GM21786 (cell line): ENCODE results near the gene TEKT5.
A peak's percentile ranks its signal among the peaks of the same experiment; 100 is the strongest.
"Not testable (repeated sequence)": the region's sequence is repeated elsewhere in the genome, so short reads cannot be mapped to it uniquely, and the experiment has no call there.

Experiments used
- ATAC-seq: cut with Tn5 transposase; IDR thresholded peaks from one replicate; pipeline ENCODE4 v1.9.1; 2021; ENCODE audit not compliant: unreplicated experiment

TEKT5 gene

DNA sequence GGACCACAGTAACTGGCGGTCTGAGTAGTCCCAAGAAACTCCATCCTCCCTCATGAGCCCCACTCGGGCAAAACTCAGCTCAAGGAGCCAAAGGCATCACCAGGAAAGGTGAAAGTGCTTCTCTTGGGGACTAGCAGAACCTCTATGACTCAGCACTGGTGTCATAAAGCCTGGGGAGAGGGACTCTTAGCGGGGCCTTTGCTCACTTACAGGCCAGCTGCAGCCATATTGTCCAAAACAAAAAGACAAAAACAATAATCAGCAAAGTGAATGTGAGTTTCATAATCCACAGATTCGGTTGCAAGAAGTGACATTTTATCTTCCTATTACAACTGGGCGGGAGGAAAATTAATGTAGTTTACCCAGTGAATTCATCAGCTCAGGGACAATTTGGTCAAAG lies at the start of gene TEKT5:
TSS of gene TEKT5 (minus strand) at position 101 of the 400 bp plus-strand sequence. CDS start at position 44, 57 bp downstream.
- ATAC-seq: no peak

DNA sequence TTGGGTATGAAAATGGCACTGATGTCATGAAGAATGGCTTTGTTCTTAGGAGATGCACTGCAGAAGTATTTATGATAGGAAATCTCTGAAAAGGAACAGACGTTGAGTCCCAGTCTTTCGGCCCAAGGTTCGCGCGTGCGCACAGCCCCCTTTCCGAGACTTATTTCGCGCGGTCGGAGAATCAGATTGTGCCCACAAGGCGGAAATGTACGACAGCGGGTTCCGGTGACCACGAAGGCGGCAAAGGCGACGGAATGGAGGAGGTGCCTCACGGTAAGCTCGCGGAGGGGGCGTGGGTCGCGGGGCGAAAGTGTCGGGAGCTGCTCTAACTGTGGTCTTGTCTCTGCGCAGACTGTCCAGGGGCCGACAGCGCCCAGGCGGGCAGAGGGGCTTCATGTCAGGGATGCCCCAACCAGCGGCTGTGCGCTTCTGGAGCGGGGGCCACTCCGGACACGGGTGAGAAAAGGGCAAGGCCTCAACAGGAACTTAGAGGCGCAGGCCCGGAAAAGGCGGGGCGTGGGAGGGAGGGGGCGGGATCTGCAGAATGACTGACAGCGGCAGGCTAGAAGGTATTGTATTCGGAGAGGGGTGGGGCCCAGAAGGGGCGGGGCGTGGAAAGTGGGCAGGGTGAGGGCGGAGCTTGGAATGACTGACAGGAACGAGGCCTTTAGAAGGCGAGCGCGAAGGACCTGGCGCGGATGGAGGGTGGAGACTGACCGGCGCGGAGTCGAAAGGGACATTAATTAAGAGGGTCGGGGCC lies 49.1 kb upstream of the TEKT5 start, which contains the start of gene NUBP1:
TSS of gene NUBP1 (plus strand) at position 233 of the 760 bp plus-strand sequence. CDS start at position 255, 22 bp downstream.
- peak; percentile 72 for ATAC-seq

DNA sequence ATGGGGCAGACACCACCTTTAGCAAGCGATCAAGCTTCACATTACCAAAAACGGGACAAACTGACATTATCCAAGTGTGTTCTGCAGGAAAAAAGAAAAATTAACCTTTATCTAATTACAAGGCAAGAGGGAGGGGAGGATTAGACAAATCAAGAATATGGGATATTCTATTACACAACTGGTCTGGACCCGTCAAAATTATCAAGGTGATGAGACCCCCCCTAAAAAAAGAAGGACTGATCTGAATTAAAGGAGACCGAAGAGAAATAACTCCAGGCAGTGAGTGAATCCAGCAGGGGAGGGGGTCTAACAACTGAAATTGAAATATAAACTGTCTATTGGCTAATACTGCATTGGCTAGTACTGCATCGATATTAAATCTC lies 48.5 kb upstream of the TEKT5 start:
- ATAC-seq: no peak

DNA sequence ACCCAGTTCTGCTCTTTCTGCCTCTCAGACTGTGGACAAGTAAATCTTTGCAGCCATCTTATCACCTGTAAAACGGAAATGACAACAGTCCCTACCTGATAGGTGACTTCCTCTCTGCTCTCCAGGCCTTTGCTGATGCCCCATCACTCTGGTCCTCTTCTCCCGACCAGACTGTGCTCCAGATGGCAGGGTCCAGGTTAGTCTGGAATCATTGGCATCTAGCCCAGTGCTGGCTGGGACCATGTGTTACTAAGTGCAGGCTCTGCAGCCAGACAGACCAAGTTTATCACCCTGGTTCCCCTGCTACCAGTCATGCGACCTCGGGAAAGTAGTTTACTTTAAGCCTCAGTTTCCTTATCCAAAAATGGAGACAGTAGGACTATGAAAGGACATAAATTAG lies 47.1 kb upstream of the TEKT5 start:
- no peak for ATAC-seq

DNA sequence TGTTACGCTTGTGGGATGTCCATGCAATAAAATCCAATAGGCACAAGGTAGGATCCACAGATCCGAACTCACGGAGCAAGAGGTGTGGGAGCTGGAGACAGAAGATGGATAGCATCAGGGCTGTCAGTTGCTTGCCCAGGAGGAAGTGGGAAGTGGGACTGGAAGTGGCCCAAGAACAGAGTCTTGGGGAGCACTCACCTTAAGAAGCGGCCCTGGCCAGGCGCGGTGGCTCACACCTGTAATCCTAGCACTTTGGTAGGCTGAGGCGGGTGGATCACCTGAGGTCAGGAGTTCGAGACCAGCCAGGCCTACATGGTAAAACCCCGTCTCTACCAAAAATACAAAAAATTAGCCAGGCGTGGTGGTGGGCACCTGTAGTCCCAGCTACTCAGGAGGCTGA lies 46.5 kb upstream of the TEKT5 start:
- ATAC-seq: not testable (repeated sequence)

DNA sequence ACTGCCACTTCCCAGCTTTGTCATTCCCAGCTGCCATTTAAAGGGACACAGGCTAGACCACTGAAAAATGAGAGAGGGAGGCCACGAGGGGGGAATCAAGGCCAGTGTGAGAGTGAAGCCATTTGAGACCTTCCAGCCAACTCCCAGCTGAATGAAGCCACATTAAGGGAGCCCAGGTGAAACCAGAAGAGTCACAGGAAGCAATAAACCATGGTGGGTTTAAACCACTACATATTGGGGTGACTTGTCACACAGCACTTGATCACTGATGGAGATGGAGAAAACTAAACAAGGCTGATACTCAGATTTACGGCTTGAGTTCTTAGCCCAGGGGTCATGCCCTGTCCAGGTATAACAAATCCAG lies 46.1 kb upstream of the TEKT5 start:
- ATAC-seq: no peak

DNA sequence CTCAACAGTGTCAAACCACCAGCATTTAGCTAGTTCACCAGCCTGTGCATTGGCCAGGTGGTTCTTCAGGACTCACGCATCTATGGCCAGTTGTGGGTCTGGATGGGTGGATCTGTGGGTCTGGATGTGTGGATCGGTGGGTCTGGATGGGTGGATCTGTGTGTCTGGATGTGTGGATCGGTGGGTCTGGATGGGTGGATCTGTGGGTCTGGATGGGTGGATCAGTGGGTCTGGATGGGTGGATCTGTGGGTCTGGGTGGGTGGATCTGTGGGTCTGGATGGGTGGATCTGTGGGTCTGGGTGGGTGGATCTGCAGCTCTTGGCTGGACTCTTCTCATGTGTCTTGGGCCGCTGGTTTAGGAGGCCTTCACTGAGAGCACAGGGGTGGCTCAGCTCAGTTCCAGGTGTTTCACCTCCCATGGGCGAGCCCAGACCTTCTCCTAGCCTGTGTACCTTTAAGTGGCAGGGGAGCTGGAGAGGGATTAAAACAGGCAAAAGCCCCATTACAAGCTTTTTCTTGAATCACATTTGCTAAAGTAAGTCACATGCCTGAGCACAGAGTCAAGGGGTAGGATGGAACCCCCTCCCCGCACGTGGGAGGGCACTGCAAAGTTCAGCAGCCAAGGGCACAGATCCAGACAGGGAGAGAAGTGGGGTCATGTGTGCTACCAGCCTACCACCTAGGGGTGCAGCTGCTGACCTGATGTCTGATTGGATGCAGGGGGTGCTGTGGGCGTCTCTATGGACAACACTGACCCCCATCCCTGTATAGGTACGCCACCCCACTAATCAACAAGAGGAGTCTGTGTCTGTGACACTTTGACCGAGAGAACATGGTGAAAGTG lies 45.5 kb upstream of the TEKT5 start:
- no peak for ATAC-seq

DNA sequence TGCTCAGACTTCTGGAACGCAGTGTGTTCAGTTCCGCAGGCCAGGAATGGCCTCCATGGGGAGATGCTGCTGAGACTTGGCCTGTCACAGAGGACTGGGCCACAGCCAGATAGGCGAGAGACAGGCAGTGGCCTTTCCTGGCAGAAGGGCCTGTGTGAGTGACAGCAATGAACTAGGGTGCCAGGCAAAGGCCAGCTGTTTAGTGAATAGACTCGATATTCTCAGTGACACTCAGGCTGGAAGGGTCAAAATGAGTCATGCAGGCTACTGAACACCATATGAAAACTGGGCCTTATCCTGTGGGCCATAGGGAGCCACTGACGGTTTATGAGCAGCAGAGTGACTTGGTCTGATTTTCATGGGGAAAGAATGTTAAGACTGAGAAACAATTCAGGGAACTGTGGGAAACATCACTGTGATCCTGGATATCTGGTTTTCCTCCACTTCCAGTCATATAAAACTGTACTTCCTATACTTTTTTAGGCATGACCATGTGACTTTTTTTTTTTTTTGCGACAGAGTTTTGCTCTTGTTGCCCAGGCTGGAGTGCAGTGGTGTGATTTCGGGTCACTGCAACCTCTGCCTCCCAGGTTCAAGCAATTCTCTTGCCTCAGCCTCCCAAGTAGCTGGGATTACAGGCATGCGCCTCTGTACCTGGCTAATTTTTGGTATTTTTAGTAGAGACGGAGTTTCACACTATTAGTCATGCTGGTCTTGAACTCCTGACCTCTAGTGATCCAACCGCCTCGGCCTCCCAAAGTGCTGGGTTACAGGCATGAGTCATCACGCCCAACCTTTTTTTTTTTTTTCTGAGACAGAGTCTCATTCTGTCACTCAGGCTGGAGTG lies 43.7 kb upstream of the TEKT5 start:
- ATAC-seq: peak; percentile 77

DNA sequence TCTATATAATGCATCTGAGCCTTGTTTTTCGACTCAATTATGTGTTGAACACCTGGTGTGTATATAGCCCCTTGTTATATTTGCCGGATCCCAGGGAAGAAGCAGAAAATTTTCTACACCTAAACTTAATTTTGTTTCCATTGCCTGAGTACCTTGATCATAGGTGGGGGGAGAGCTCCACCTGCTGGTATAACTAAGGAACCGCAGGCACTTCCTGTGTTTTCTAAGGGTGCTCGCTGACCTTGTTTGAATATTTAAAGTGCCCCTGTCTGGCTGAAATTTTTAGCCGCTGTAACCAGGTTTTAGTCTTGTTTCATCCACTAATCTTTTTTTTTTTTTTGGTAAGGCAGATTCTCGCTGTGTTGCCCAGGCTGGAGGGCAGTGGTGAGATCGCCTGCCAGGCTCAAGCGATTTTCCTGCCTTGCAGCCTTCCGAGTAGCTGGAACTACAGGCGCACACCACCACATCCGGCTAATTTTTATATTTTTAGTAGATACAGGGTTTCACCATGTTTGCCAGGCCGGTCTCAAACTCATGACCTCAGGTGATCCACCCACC lies 42.4 kb upstream of the TEKT5 start:
- ATAC-seq: no peak

DNA sequence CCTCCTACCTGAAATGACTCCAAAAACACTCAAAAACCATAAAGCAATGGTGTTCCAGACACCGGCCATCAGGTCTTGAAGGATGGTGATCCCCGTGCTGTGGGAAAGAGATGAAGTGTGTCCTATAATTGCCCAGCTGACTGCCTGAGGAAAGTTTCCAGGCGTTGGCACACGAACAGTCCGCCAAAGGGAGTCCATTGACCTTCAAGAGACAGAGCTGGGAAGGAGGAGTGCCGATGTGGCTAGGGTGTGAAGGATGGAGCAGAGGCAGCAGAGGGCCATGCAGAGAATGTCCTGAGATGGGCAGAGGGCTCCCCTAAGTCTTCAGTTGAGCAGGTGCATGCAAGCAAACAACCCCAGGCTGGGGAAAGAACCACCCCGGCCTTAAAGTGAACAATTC lies 37.1 kb upstream of the TEKT5 start:
- no peak for ATAC-seq

DNA sequence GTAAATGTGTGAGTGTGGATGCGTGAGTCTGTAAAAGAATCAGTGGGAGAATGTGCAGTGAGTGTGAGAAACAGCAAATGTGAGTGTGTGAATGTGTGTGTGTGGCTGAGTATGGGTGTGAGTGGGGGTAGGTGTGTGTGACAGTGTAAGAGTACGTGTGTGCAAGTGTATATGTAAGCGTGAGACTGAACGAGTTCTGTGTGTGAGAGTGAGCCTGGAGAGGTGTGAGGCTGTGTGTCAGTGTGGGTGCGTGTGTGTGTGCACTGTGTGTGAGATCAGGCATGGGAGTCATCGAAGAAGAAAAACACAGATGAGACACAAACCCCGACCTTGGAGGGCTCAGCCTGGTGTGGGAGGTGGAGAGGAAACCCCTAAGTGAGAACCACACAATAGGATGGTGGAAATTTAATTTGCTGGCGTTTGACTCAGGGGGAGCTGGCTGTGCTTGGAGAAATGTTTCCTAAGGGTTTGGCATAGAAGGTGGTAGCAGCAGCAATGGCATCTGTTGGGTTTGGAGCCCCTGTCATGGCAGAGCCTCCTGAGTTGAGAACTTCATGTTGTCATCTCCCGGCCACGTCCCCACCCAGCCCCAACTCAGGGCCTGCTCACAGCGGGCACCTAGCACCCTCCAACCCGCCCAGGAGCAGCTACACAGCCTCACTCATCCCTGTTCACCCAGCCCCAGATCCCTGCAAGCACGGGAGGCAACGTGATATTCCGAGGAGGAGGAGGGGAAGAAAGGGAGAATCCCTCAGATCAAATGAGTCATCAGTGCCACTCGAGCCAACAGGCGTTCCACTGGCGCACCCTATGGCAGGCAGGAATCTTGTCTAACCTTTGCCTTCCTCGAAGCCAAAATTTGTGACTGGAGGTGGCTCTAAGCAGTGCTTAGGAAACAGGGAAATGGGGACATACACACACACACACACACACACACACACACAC lies 34.6 kb upstream of the TEKT5 start:
- no peak for ATAC-seq

DNA sequence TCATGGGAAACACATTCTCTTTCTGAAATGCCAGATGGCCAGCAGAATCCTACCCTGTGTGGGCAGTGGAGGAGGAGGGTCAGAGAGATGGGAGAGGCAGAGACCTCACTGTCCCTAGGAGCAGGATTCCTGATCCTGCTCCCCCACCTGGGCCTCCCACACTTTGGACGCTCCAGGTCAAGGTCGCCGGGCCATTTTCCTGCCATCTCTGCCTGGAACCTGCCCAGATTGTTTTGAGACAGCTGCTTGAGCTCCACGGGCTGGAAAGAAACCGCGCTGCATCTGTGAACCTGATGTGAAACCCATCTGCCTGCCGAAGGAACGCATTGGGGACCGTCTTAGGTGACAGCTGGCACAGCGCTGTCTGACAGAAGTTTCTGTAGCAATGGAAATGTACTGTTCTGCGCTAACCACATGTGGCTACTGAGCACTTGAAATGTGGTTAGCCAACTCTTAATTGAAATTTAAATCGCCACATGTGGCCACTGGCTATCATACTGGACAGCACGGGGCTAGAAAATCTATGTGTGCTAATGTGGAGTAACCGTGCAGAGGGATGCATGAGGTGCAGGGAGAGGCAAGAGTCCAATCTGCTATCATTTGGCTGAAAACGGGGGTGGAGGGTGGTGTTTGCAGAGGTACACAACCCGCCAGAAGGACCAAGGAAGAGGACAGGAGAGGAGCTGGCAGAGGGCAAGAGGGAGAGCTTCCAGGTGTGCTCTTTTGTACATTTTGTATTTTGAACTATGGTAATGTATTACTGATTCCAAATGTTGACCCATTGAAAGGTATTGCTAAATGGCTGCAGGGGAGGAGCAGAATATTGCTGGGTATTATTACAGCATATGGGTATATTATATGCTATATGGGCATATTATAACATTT lies 33.5 kb upstream of the TEKT5 start:
- ATAC-seq: no peak

DNA sequence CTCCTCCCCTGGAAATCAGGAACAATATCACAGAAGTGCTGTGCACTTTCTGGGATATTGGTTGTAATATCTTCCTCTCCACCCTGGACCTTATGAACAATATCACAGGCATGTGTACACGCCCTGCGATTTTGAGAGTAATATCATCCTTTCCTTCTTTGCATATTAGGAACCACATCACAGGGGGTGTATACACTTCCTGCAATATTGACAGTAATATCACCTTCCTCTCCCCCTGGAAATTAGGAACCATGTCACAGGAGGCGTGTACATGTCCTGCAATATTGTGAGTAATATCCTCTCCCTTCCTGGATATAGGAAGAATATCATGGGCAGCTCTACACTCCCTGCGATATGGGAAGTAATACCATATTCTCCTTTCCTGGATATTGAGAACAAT lies 14.2 kb upstream of the TEKT5 start:
- no peak for ATAC-seq

DNA sequence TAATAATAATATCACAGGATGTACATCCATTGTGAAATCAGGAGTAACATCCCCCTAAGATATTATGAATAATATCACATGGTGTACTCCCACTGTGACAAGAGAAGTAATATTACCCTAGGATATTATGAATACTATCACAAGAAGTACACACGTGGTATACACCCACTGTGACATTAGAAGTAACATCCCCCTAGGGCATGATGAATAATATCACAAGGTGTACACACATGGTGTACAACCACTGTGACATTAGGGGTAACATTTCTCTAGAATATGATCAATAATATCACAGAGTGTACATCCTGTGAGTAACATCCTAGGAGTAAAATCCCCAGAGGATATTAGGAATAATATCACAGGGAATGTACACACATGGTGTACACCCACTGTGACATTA lies 5.0 kb upstream of the TEKT5 start:
- no peak for ATAC-seq

DNA sequence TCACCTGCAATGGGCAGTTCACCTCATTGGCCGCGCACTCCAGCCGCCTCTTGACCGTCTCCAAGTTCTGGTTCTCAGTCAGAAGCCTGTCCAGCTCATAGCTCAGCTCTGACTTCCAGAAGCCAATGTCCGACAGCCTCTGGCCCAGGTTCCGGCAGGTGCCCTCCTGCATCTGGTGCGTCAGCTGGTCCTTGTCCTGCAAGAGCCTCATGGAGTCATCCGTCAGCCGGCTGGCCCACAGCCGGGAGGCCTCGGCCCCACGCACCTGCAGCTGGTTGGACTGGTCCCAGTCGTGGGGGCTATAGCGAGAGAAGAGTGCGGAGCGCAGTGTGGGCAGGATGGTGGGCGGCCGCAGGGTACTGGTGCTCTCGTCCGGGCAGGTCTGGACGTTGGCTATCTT lies 424 bp downstream of the TEKT5 start:
- ATAC-seq: no peak

DNA sequence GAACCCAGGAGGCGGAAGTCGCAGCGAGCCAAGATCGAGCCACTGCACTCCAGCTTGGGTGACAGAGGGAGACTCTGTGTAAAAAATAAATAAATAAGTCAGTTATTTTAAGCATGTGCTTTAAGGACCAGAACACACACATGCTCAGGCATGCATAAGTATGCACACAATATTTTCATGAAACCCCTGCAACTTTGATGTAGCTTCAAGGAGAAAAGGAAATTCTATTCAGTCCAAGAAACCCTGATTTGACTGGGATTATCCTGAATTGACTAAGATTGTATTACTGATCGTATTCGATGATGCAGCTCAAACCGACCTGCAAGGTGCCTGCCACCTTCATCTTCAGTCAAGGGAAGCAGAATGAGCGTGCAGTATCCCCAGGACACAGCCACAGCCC lies 841 bp downstream of the TEKT5 start:
- ATAC-seq: no peak

DNA sequence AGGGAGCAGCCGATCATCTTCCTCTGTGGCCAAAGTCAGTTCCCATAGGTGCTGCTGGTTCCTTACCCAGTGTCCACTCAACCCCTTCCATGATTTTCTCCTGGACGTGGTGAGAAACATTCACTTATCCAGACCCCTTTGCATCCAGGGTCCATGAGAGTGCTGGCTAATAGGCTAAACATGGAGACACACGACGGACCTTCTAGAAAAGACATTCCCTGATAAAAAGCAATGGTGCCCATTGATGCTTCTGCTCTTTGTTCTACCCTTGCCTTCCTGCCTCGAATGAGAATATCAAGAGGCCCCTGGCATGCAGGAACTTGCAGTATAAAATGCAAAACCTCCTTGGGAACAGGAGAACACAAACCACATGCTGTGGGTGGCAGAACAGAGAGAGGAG lies 2.3 kb downstream of the TEKT5 start:
- no peak for ATAC-seq

DNA sequence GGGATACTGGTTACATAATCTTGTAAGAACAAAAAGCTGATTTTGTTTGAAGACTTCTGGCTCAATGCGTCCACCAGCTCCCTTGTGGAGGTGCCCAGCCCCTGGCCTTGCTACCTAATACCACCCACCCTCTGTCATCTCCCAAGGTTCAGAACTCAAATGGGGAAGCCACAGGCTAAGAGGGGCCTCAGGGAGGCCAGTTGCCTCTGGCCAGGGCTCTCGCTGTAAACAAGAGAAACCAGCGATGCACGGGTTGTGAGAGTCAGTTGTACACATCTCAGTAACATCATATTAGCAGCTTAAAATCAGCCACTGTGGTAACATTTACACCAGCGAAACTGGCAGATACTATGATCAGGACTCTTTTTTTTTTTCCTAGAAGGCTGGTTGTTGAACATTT lies 6.0 kb downstream of the TEKT5 start:
- no peak for ATAC-seq

DNA sequence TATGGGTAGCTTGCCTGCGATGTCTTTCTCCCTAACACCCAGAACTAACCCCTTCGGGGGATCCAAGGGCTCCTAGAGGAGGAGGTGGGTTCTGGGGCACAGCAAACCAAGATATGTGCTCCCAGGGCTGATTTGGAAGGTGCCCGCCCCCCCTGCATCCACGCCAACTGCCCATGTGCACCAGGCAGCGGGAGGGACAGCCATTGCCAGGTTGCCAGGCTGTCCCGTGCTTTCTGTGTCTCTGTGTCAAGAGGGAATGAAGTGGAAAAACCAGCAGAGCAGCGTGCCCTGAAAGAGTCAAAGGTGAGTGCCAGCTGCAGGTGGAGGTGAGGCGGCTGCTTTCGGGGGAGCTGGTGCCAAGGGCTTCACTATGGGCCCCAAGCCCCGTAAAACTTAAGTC lies 6.4 kb downstream of the TEKT5 start:
- no peak for ATAC-seq
